Measurements from ENCODE around the gene SEC14L3.

SEC14L3 gene

DNA sequence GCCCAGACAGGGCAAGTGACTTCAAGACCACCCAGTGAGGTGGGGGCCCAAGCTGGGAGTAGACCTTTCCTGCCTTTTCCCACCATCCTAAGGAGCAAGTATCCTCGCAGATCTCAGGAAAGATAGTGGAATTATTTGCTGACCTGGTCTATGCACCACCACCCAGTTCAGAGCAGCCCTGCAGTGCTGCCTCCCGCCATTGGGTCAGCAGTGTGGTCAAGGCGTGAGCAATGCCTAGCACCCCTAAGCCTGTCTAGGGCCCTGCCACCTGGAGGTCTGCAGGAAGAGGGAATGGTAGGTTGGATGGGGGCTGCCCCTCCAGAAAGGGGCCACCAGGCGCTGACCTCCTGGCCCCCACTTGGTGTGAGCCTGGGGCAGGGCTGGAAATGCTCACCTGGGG lies 39.7 kb downstream of the SEC14L3 start:
- H3K27ac ChIP-seq (ENCODE audit: extremely low read depth, low read depth, low read length), result no peak overlapping the region
- no peaks in the 10 kb centered on the region for H3K4me1 ChIP-seq (ENCODE audit: control insufficient read depth, insufficient read depth, low read length)
- ChIA-PET CTCF (interaction anchor here (0.7 kb wide), 1 partner anchor 828 kb away, joined by 3 read pairs; no protein-coding TSS in a partner anchor), POLR2A (no interaction called here)
- H3K4me3 ChIP-seq (ENCODE audit: low read depth, low read length), result no peak overlapping the region
- peaks cover 0 to 21% of the 10 kb centered on the region in 2 experiments; a peak in 1 of 3 replicates for H3K36me3 ChIP-seq (ENCODE audit: control insufficient read depth in 2 of 2, insufficient read depth in 1 of 2, low read length in 2 of 2)
- no peak for TF ChIP-seq ZSCAN16 (tag by site-specific recombination; IDR thresholded peaks at IDR 0.05)
- no peak for TF ChIP-seq ZNF202 (tag by site-specific recombination; IDR thresholded peaks at IDR 0.05; ENCODE audit: borderline replicate concordance)
- no peak for TF ChIP-seq ZSCAN23 (tag by site-specific recombination; IDR thresholded peaks at IDR 0.05)
- TF ChIP-seq ZNF777 (tag by site-specific recombination; IDR thresholded peaks at IDR 0.05; ENCODE audit: borderline replicate concordance), result no peak
- TF ChIP-seq ZNF398 (tag by site-specific recombination; IDR thresholded peaks at IDR 0.05), result no peak
- TF ChIP-seq ZNF175 (tag by site-specific recombination; IDR thresholded peaks at IDR 0.05), result no peak
- TF ChIP-seq, protein P1, sequence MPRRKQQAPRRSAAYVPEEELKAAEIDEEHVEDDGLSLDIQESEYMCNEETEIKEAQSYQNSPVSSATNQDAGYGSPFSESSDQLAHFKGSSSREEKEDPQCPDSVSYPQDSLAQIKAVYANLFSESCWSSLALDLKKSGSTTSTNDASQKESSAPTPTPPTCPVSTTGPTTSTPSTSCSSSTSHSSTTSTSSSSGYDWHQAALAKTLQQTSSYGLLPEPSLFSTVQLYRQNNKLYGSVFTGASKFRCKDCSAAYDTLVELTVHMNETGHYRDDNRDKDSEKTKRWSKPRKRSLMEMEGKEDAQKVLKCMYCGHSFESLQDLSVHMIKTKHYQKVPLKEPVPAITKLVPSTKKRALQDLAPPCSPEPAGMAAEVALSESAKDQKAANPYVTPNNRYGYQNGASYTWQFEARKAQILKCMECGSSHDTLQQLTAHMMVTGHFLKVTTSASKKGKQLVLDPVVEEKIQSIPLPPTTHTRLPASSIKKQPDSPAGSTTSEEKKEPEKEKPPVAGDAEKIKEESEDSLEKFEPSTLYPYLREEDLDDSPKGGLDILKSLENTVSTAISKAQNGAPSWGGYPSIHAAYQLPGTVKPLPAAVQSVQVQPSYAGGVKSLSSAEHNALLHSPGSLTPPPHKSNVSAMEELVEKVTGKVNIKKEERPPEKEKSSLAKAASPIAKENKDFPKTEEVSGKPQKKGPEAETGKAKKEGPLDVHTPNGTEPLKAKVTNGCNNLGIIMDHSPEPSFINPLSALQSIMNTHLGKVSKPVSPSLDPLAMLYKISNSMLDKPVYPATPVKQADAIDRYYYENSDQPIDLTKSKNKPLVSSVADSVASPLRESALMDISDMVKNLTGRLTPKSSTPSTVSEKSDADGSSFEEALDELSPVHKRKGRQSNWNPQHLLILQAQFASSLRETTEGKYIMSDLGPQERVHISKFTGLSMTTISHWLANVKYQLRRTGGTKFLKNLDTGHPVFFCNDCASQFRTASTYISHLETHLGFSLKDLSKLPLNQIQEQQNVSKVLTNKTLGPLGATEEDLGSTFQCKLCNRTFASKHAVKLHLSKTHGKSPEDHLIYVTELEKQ (tag by site-specific recombination; IDR thresholded peaks at IDR 0.05; ENCODE audit: borderline replicate concordance), result no peak
- no peak for TF ChIP-seq ZXDB (tag by site-specific recombination; IDR thresholded peaks at IDR 0.05)
- no peak for TF ChIP-seq KLF8 (tag by site-specific recombination; IDR thresholded peaks at IDR 0.05)
- TF ChIP-seq ZNF16 (tag by site-specific recombination; IDR thresholded peaks at IDR 0.05; ENCODE audit: low read depth), result no peak
- no peak for TF ChIP-seq ZNF747 (tag by site-specific recombination; IDR thresholded peaks at IDR 0.05)
- no peak for TF ChIP-seq GLI2 (tag by site-specific recombination; IDR thresholded peaks at IDR 0.05; ENCODE audit: borderline replicate concordance, low read depth)
- no peak for TF ChIP-seq ZNF155 (tag by site-specific recombination; IDR thresholded peaks at IDR 0.05)
- no peak for TF ChIP-seq PATZ1 (tag by site-specific recombination; IDR thresholded peaks at IDR 0.05)
- no peak for TF ChIP-seq ZNF184 (tag by site-specific recombination; IDR thresholded peaks at IDR 0.05)
- TF ChIP-seq ZNF837 (tag by site-specific recombination; IDR thresholded peaks at IDR 0.05), result no peak
- TF ChIP-seq, protein P2, sequence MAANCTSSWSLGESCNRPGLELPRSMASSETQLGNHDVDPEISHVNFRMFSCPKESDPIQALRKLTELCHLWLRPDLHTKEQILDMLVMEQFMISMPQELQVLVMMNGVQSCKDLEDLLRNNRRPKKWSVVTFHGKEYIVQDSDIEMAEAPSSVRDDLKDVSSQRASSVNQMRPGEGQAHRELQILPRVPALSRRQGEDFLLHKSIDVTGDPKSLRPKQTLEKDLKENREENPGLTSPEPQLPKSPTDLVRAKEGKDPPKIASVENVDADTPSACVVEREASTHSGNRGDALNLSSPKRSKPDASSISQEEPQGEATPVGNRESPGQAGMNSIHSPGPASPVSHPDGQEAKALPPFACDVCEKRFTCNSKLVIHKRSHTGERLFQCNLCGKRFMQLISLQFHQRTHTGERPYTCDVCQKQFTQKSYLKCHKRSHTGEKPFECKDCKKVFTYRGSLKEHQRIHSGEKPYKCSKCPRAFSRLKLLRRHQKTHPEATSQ (tag by site-specific recombination; IDR thresholded peaks at IDR 0.05), result no peak
- no peak for TF ChIP-seq ZBTB21 (tag by site-specific recombination; IDR thresholded peaks at IDR 0.05)
- TF ChIP-seq ZBTB49 (tag by site-specific recombination; IDR thresholded peaks at IDR 0.05; ENCODE audit: low read depth), result no peak
- no peaks in the 10 kb centered on the region for H3K9me3 ChIP-seq (ENCODE audit: control insufficient read depth, insufficient read depth, low read depth, low read length)
